T-helper 17 cell (primary cell): Measurements from ENCODE around the gene COMMD9. TPM values are rescaled to one million over a fixed set of nuclear protein-coding genes. Genes with fewer than 3 reads are reported as not detected.
"Not testable (repeated sequence)": the region's sequence is repeated elsewhere in the genome, so short reads cannot be mapped to it uniquely, and the experiment has no call there.

Source experiments
- ATAC-seq: fragments of 150-1000 bp; cut with Tn5 transposase; 2 replicates; pipeline ENCODE4 v1.10.0; 2021; ENCODE audit warnings: mild to moderate bottlenecking, moderate library complexity
- DNase-seq, 3 donors: peaks; one replicate each; pipeline versions ENCODE4 v3.0.0 to v3.0.0-alpha.2; 2020 to 2021
- H3K9me3 ChIP-seq: one replicate; pipeline ENCODE4 v1.7.0; 2013; ENCODE audit warnings: low read length, mild to moderate bottlenecking; ENCODE audit not compliant: control insufficient read depth, poor library complexity, severe bottlenecking
- H3K27ac Mint-ChIP-seq: one replicate; pipeline ENCODE4 v1.8.0; 2022; ENCODE audit warnings: mild to moderate bottlenecking, moderate library complexity, mixed read lengths
- H3K27me3 Mint-ChIP-seq: one replicate; pipeline ENCODE4 v1.8.0; 2022; ENCODE audit warnings: mixed read lengths
- H3K36me3 Mint-ChIP-seq: one replicate; pipeline ENCODE4 v1.8.0; 2022; ENCODE audit warnings: low read depth, mixed read lengths
- H3K4me1 Mint-ChIP-seq: one replicate; pipeline ENCODE4 v1.8.0; 2022; ENCODE audit warnings: mild to moderate bottlenecking, mixed read lengths
- H3K4me3 Mint-ChIP-seq: one replicate; pipeline ENCODE4 v1.8.0; 2022; ENCODE audit warnings: mild to moderate bottlenecking, moderate library complexity, mixed read lengths
- total RNA-seq, 4 donors: library from RNA in 2 of 4; stranded (reverse) in 2 of 4; gene quantifications; one replicate each; pipeline ENCODE4 v1.2.3 and lab custom pipeline; 2022 to 2026

COMMD9 gene
- total RNA-seq (10 to 100 TPM; 39.1 to 40.6 TPM), total RNA-seq (lab: John Stamatoyannopoulos, UW) (22.6 to 35.2 reads per million in 2 donors)

DNA sequence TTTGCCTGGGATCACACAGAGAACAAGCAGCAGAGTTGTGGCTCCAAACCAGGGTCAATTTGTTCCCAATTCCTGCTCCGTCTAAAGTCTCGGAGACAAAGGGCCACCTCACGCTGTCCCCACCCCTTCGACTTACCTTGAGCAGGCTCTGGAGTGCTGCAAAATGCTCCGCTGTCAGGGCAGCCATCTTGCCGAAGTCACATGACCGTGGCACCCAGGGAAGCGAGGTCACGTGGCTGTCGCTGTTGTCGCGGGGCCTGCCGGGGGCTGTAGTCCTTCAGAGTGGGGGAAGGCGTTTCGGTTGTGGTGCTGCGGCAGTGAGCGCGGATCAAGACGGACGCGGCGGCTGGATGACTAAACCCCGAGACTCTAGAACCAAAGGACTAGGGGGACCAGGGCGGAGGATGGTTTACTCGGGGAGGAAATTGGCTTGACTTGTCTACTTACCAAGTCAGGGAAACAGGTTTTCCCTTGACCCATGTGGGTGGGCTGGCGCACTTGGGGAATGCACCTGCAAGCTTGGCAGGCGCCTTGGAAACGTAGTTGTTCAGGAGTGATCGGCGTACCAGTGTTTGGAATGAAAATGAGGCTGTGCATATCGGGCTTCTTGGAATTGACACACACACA lies at the start of gene COMMD9:
Gene COMMD9, minus strand, starts transcription at position 199 of the 627 bp plus-strand sequence. Its CDS starts 12 bp downstream, at position 187.
- H3K4me1 Mint-ChIP-seq: peaks cover 33% of the 10 kb centered on the region
- H3K36me3 Mint-ChIP-seq: peaks cover 4% of the 10 kb centered on the region
- no peaks in the 10 kb centered on the region for H3K27me3 Mint-ChIP-seq
- DNase-seq (peak; percentile 84 to 90 (median 87)), ATAC-seq (peak; percentile 99)
- H3K4me3 Mint-ChIP-seq: peak within 1 kb of the TSS; percentile 97
- H3K9me3 ChIP-seq: no peaks in the 10 kb centered on the region
- peak within 1 kb of the TSS; percentile 94 for H3K27ac Mint-ChIP-seq

DNA sequence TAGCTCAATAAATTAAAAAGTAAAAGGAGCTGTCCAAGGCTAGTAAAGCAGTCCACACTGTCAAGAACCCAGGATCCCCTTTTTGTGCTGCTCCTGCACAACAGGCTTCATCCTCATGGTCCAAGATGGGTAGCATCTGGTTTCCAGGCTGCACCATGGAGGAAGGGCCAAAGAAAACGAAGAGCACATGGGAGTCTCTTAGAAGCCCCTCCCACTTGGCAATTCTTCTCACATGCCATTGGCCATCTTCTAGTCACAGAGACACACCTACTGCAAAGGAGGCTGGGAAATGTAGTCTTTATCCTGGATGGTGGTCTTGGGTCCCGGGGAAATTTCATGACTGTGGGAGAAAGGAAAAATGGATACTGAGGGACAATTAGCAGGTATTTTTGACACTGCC lies 44.7 kb upstream of the COMMD9 start:
- H3K9me3 ChIP-seq: no peaks in the 10 kb centered on the region
- Mint-ChIP-seq H3K27me3 (peaks cover 33% of the 10 kb centered on the region), H3K27ac (no peak overlapping the region), H3K36me3 (no peaks in the 10 kb centered on the region), H3K4me1 (no peaks in the 10 kb centered on the region), H3K4me3 (no peak overlapping the region)
- ATAC-seq (no peak), DNase-seq (no peak)

DNA sequence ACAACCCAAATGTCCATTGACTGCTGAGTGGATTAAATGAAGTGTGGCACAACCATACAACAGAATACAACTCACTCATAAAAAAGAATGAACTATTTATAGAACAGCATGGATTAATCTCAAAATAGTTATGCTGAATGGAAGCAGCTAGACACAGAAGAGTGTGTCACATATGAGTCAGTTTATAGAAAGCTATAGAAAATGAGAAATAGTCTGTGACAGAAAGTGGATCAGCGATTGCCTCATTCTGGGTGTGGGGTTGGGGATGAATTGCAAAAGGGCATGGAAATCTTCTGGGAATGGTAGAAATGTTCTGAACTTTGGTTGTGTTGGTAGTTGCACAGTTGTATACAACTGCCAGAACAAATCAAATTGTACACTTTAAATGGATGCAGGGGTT lies 44.2 kb upstream of the COMMD9 start:
- H3K9me3 ChIP-seq: no peaks in the 10 kb centered on the region
- peaks cover 33% of the 10 kb centered on the region for H3K27me3 Mint-ChIP-seq
- ATAC-seq (no peak), DNase-seq (no peak)
- H3K27ac Mint-ChIP-seq: no peak overlapping the region
- no peak overlapping the region for H3K4me3 Mint-ChIP-seq
- H3K36me3 Mint-ChIP-seq: no peaks in the 10 kb centered on the region
- no peaks in the 10 kb centered on the region for H3K4me1 Mint-ChIP-seq

DNA sequence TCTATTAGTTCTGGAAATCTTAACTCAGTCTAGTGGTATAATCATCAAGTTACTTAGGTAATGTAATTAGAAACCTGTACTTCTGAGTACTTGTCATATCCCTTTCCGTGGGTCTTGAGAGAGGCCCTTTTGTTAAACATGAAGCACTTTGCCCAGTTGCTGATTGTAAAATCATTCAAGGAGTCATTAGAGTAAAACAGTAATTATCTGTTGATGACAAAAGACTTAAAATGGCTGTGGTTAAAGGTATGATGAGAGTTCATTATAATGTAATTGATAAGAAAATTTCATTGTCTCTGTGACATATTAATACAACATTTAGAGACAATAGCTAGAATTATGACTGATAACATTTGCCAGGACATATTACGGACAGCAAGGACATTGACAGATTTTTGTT lies 41.2 kb upstream of the COMMD9 start:
- DNase-seq (no peak), ATAC-seq (no peak)
- Mint-ChIP-seq H3K36me3 (peaks cover 3% of the 10 kb centered on the region), H3K27me3 (peaks cover 36% of the 10 kb centered on the region), H3K4me1 (peaks cover 4% of the 10 kb centered on the region), H3K27ac (no peak overlapping the region), H3K4me3 (no peak overlapping the region)
- no peaks in the 10 kb centered on the region for H3K9me3 ChIP-seq

DNA sequence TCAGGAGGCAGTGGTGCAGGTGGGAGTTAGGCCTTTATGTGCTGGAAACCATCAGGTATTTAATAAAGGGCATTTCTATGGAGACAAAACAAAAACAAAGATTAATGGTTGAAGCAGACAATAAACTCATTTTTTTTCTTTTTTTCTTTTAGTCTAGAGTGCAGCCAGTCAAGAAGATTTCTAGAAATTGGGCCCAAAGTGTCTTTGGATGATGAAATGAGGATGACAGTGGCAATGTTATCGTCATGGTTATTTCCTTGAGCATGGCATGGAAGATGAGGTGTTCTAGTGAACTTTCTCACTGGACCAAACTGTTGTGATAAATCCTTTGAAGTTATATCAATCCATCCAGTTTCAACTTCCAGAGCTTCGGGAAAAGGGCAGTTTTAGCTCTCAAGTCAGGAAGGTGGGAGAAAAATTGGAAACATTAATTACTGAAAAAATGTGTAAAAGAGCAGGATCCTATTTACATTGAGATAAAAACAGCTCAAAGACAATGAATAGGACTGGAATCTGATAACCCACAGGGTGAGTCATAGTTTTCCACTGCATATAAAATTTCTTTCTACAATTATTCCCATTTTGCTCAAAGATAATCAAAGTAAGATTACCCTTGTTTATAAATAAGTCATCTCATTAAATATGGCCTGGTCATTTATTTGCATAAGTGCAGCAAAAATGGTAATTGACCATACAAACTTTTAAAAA lies 39.9 kb upstream of the COMMD9 start:
- Mint-ChIP-seq H3K4me3 (no peak overlapping the region), H3K4me1 (peaks cover 4% of the 10 kb centered on the region), H3K36me3 (peaks cover 3% of the 10 kb centered on the region), H3K27ac (no peak overlapping the region), H3K27me3 (peaks cover 36% of the 10 kb centered on the region)
- ATAC-seq (no peak), DNase-seq (no peak)
- H3K9me3 ChIP-seq: no peaks in the 10 kb centered on the region

DNA sequence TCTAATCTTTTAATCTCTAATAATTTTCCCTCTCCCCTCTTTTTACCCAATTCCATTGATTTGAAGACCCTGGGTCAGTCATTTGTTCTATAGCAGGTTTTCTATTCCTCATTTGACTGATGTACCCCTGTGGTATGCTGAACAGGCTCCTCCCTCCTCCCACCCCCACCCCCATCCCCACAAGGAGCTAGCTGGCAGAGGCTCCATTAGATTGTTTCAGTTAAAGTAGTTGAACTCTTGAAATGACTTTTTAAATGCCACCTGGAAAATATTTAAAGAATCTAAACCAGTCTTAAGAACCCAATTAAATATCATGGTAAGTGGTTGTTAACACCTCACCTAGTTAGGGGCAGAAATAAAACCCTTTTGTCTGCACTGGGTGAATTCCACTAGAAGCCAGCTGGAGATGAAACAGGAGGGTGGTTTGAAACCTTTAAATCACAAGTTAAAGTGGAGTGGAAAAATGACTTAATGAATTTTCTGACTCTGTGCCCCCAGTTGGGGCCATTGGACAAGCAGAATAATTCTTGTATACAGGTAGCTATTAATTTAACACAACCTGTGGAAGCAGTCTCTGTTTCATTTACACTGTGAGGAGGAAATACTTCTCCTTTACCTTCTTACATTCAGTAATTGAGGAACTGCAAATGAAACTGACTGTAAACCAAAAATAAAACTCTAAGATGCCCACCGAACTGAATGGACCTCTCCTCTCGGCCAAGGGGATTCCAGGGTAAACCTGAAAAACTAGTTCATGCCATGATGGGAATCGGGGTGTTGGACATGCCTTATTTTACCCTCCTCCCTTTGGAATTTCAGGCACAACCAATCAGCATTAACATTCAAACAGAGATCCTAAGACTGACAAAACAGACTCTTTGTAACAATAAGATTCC lies 37.5 kb upstream of the COMMD9 start:
- Mint-ChIP-seq H3K4me3 (no peak overlapping the region), H3K27ac (no peak overlapping the region), H3K4me1 (peaks cover 4% of the 10 kb centered on the region), H3K27me3 (peaks cover 30% of the 10 kb centered on the region), H3K36me3 (peaks cover 3% of the 10 kb centered on the region)
- DNase-seq (no peak), ATAC-seq (no peak)
- no peaks in the 10 kb centered on the region for H3K9me3 ChIP-seq

DNA sequence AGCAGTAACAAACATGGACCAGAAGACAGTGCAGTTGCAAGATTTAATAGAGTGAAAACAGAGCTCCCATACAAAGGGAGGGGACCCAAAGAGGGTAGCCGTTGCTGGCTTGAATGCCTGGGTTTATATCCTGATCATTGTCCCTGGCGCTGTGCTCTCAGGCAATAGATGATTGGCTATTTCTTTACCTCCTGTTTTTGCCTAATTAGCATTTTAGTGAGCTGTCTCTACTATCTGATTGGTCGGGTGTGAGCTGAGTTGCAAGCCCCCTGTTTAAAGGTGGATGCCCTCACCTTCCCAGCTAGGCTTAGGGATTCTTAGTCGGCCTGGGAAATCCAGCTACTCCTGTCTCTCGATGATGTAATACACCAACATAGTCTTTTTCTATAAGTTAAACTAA lies 36.2 kb upstream of the COMMD9 start:
- H3K27me3 Mint-ChIP-seq: peaks cover 30% of the 10 kb centered on the region
- H3K27ac Mint-ChIP-seq, H3K9me3 ChIP-seq, H3K36me3 Mint-ChIP-seq, ATAC-seq, DNase-seq, H3K4me1 Mint-ChIP-seq, H3K4me3 Mint-ChIP-seq: not testable (repeated sequence)

DNA sequence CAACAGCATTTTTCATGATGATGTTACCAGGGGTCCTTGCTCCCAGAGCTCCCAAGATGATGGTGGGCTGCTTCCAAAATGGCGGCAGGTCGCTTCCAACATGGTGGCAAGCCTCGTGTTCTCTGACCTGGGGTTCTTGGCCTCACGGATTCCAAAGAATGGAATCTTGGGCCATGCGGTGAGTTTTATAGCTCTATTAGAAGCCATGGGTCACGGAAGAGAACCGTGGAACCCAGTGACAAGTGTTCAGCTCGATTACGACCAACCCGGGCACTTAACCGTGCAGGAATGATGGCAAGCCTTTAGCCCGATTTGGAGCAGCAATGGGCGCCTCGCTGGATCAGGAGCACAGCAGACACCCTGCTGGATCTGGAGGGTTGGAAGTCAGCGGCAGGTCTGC lies 35.7 kb upstream of the COMMD9 start:
- not testable (repeated sequence) for H3K27ac Mint-ChIP-seq, H3K36me3 Mint-ChIP-seq, ATAC-seq, DNase-seq, H3K9me3 ChIP-seq, H3K4me1 Mint-ChIP-seq, H3K4me3 Mint-ChIP-seq
- H3K27me3 Mint-ChIP-seq: peaks cover 26% of the 10 kb centered on the region

DNA sequence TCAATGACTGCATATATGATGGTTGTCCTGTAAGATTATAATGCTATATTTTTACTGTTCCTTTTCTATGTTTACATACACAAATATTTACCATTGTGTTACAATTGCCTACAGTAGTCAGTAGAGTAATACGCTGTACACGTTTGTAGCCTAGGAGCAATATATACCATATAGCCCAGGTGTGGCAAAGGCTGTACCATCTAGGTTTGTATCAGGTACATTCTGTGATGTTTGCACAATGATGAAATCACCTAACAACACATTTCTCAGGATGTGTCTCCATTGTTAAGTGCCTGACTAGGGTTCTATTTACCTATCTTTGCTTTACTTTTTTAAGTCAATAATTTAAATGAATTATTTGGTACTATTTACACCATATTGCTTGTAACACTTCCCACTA lies 28.8 kb upstream of the COMMD9 start:
- H3K9me3 ChIP-seq: no peaks in the 10 kb centered on the region
- Mint-ChIP-seq H3K4me1 (no peaks in the 10 kb centered on the region), H3K36me3 (peaks cover 3% of the 10 kb centered on the region), H3K27ac (no peak overlapping the region), H3K4me3 (no peak overlapping the region), H3K27me3 (peaks cover 42% of the 10 kb centered on the region)
- DNase-seq (no peak), ATAC-seq (no peak)

DNA sequence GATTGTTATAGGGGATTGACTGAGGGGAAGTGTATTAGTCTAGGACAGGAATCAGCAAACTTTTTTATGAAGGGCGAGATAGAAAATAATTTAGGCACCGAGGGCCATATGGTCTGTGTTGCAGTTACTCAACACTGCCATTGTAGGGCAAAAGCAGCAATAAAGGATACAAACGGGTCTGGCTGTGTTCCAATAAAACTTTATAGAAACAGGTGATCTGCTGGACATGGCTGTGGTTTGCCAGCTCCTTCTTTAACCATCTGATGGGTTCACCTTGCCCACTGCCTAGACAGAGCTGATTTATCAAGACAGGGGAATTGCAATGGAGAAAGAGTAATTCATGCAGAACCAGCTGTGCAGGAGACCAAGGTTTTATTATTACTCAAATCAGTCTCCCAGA lies 26.8 kb upstream of the COMMD9 start:
- H3K27ac Mint-ChIP-seq: no peak overlapping the region
- no peak for ATAC-seq
- no peaks in the 10 kb centered on the region for H3K9me3 ChIP-seq
- no peak for DNase-seq
- H3K27me3 Mint-ChIP-seq: peaks cover 61% of the 10 kb centered on the region
- peaks cover 2% of the 10 kb centered on the region for H3K4me1 Mint-ChIP-seq
- no peak overlapping the region for H3K4me3 Mint-ChIP-seq
- peaks cover 3% of the 10 kb centered on the region for H3K36me3 Mint-ChIP-seq

DNA sequence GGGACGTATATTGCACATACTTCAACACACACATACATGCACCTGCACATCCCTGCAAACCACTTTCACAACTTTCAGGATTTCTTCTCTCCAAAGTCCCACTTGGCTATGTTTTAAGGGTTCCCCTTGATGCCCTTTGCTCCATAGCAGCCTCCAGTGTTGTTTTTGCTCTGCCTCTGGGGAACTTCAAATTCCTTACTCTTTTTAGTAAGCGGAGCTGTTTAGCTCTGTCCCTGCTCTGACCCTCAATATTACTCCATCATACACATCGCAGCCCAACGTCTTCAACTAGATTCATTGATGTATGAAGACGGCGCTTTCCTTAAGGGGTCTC lies 25.2 kb upstream of the COMMD9 start:
- Mint-ChIP-seq H3K27ac (no peak overlapping the region), H3K4me1 (peaks cover 2% of the 10 kb centered on the region), H3K27me3 (peaks cover 69% of the 10 kb centered on the region), H3K36me3 (peaks cover 3% of the 10 kb centered on the region), H3K4me3 (no peak overlapping the region)
- DNase-seq (no peak), ATAC-seq (no peak)
- H3K9me3 ChIP-seq: no peaks in the 10 kb centered on the region

DNA sequence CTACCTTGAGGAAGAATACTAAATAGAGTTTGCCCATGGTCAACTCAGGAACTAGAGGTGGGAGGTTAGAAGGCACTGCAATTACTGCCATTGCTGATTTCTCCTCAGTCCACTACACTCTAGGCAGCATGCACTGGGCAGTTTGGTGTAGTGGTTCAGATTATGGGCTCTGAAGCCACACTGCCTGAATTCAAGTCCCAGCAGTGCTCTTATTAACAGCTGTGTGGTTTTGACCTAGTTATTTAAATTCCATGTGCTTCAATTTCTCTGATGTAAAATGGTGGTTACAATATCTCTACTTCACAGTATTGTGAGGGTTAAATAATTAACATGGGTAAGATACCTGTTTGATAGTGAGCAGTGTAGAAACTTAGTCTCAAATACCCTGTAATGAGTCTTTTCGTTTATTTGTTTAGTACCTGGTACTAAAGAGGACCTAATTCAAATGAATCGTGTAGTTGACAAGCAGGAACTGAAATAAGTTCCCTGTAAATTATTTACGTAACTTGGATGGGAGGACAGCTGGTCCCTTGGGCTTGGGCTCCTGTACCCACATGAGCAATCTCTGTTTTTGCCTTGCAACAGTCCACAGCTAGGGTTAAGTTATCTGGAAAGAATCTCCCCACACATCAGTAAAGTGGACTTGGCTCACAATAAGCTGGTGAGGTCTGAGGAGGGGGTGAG lies 24.7 kb upstream of the COMMD9 start:
- no peaks in the 10 kb centered on the region for H3K9me3 ChIP-seq
- DNase-seq: no peak
- no peak for ATAC-seq
- Mint-ChIP-seq H3K4me3 (no peak overlapping the region), H3K36me3 (peaks cover 3% of the 10 kb centered on the region), H3K27ac (no peak overlapping the region), H3K27me3 (peaks cover 67% of the 10 kb centered on the region), H3K4me1 (peaks cover 2% of the 10 kb centered on the region)
